ENCODE measurements around the gene ALG12. TPM values are rescaled to one million over a fixed set of nuclear protein-coding genes. Genes with fewer than 3 reads are reported as not detected.
A peak's percentile ranks its signal among the peaks of the same experiment; 100 is the strongest.

ALG12 gene
- polyA plus RNA-seq, 3 donors = 7.2 to 9.5 (median 9.0) TPM

- H3K4me2 ChIP-seq (replicated peaks; ENCODE audit: extremely low read depth, low read length, poor library complexity, severe bottlenecking) = no peak overlapping the region
- DNase-seq = no peak
- H3K4me3 ChIP-seq (replicated peaks in 1 of 3; ENCODE audit: low read depth in 2 of 3, low read length in 3 of 3) = no peak overlapping the region
- 93% methylated on average over 15 of the region's 24 CpGs for WGBS (ENCODE audit: insufficient coverage)
- H2AFZ ChIP-seq (ENCODE audit: insufficient read depth, low read depth, low read length, poor library complexity, severe bottlenecking) = no peak overlapping the region
- intact Hi-C loops (cut with micrococcal nuclease) = no loop called here
- no peak overlapping the region for H3K9ac ChIP-seq (ENCODE audit: insufficient read depth, low read length, poor library complexity, severe bottlenecking)
- H3K27ac ChIP-seq (ENCODE audit: low read depth in 1 of 2, low read length in 2 of 2) = no peak overlapping the region
- no peaks in the 10 kb centered on the region for H3K36me3 Mint-ChIP-seq
- H3K4me1 ChIP-seq (ENCODE audit: control insufficient read depth in 1 of 2, insufficient read depth in 2 of 2, low read length in 2 of 2) = peaks cover 29 to 48% of the 10 kb centered on the region in 2 donors
- H3K9me3 ChIP-seq (replicated peaks in 1 of 2; ENCODE audit: control insufficient read depth in 1 of 2, insufficient read depth in 1 of 2, low read length in 2 of 2) = no peaks in the 10 kb centered on the region
- H3K36me3 ChIP-seq (replicated peaks in 1 of 2; ENCODE audit: control insufficient read depth in 1 of 2, insufficient read depth in 2 of 2, low read length in 2 of 2) = no peaks in the 10 kb centered on the region
- TF ChIP-seq CTCF (IDR thresholded peaks at IDR 0.05) = no peak
- peak overlapping the region in 1 of 7 donors; percentile 36 for H3K27ac Mint-ChIP-seq
- H3K79me2 ChIP-seq (ENCODE audit: insufficient read depth, low read length) = no peaks in the 10 kb centered on the region
- no peak overlapping the region for H3K4me3 Mint-ChIP-seq
- H3K9me3 Mint-ChIP-seq = no peaks in the 10 kb centered on the region
- H4K20me1 ChIP-seq (ENCODE audit: insufficient read depth, low read length) = no peaks in the 10 kb centered on the region
- no peaks in the 10 kb centered on the region for H3K27me3 ChIP-seq (ENCODE audit: control insufficient read depth in 2 of 2, insufficient read depth in 2 of 2, low read length in 2 of 2)
- H3K27me3 Mint-ChIP-seq (ENCODE audit: low read depth in 3 of 3) = peaks cover 0 to 4% (median 2%) of the 10 kb centered on the region in 3 donors
- H3K4me1 Mint-ChIP-seq = peaks cover 18% of the 10 kb centered on the region
Observed at GRCh38 chr22:49951986-49952896, 34.0 kb upstream of the ALG12 start.

- no peak overlapping the region for H3K27ac Mint-ChIP-seq
- peaks cover 18% of the 10 kb centered on the region for H3K4me1 Mint-ChIP-seq
- H4K20me1 ChIP-seq (ENCODE audit: insufficient read depth, low read length) = no peaks in the 10 kb centered on the region
- no peak for TF ChIP-seq CTCF (IDR thresholded peaks at IDR 0.05)
- no peak overlapping the region for H3K4me2 ChIP-seq (replicated peaks; ENCODE audit: extremely low read depth, low read length, poor library complexity, severe bottlenecking)
- no peak overlapping the region for H3K4me3 Mint-ChIP-seq
- no peaks in the 10 kb centered on the region for H3K27me3 ChIP-seq (ENCODE audit: control insufficient read depth in 2 of 2, insufficient read depth in 2 of 2, low read length in 2 of 2)
- H3K9me3 ChIP-seq (replicated peaks in 1 of 2; ENCODE audit: control insufficient read depth in 1 of 2, insufficient read depth in 1 of 2, low read length in 2 of 2) = no peaks in the 10 kb centered on the region
- H3K9me3 Mint-ChIP-seq = no peaks in the 10 kb centered on the region
- H3K9ac ChIP-seq (ENCODE audit: insufficient read depth, low read length, poor library complexity, severe bottlenecking) = no peak overlapping the region
- H3K27me3 Mint-ChIP-seq (ENCODE audit: low read depth in 3 of 3) = peaks cover 0 to 4% (median 2%) of the 10 kb centered on the region in 3 donors
- H3K27ac ChIP-seq (ENCODE audit: low read depth in 1 of 2, low read length in 2 of 2) = no peak overlapping the region
- no peak overlapping the region for H2AFZ ChIP-seq (ENCODE audit: insufficient read depth, low read depth, low read length, poor library complexity, severe bottlenecking)
- no peak for DNase-seq
- H3K36me3 Mint-ChIP-seq = no peaks in the 10 kb centered on the region
- intact Hi-C loops (cut with micrococcal nuclease) = no loop called here
- H3K79me2 ChIP-seq (ENCODE audit: insufficient read depth, low read length) = no peaks in the 10 kb centered on the region
- no peak overlapping the region for H3K4me3 ChIP-seq (replicated peaks in 1 of 3; ENCODE audit: low read depth in 2 of 3, low read length in 3 of 3)
- no peaks in the 10 kb centered on the region for H3K36me3 ChIP-seq (replicated peaks in 1 of 2; ENCODE audit: control insufficient read depth in 1 of 2, insufficient read depth in 2 of 2, low read length in 2 of 2)
- peaks cover 29 to 48% of the 10 kb centered on the region in 2 donors for H3K4me1 ChIP-seq (ENCODE audit: control insufficient read depth in 1 of 2, insufficient read depth in 2 of 2, low read length in 2 of 2)
- 86% methylated on average over 4 of the region's 4 CpGs for WGBS (ENCODE audit: insufficient coverage)
Observed at GRCh38 chr22:49951678-49951985, 33.4 kb upstream of the ALG12 start.

Data from CD14-positive monocyte (primary cell).